OCI-LY7 (cell line): ENCODE measurements around the gene NF2.

Source experiments
- CTCF ChIP-seq: fragments of 200-600 bp; sonication (generic); conservative IDR thresholded peaks from 2 replicates; pipeline ENCODE4 v1.5.1; 2014; ENCODE audit warnings: mild to moderate bottlenecking, antibody characterized with exemption, low read length, moderate library complexity, mixed read lengths
- EZH2phosphoT487 ChIP-seq: fragments of 200-600 bp; sonication (generic); IDR thresholded peaks from 2 replicates; pipeline ENCODE4 v1.6.1; 2018; ENCODE audit warnings: low read depth, borderline replicate concordance, mild to moderate bottlenecking, mixed run types, antibody characterized with exemption, low read length, moderate library complexity, mixed read lengths

- TF ChIP-seq CTCF (no peak), EZH2phosphoT487 (no peak)
Observed at GRCh38 chr22:29654420-29654819, 51.0 kb downstream of the NF2 start.
